NB4 (cell line): ENCODE data around the gene CTRB1.
"Not testable (repeated sequence)": the region's sequence is repeated elsewhere in the genome, so short reads cannot be mapped to it uniquely, and the experiment has no call there.

Source experiments
- DNase-seq: peaks from one replicate; pipeline ENCODE4 v3.0.0; 2010; ENCODE audit warnings: low read depth
- H3K4me3 ChIP-seq: one replicate; pipeline ENCODE4 v1.5.1; 2011; ENCODE audit warnings: mild to moderate bottlenecking, low read depth, low read length, moderate library complexity
- CTCF ChIP-seq: IDR thresholded peaks from one replicate; pipeline ENCODE4 v1.5.1; 2012; ENCODE audit warnings: low read depth, low read length
- MAX ChIP-seq: IDR thresholded peaks from 2 replicates; pipeline ENCODE4 v1.6.1; 2011; ENCODE audit warnings: low read depth, low read length
- MYC ChIP-seq: IDR thresholded peaks from 2 replicates; pipeline ENCODE4 v1.6.1; 2011; ENCODE audit warnings: low read depth, low read length
- POLR2A ChIP-seq: IDR thresholded peaks from 2 replicates; pipeline ENCODE4 v1.6.1; 2011; ENCODE audit warnings: mild to moderate bottlenecking; ENCODE audit not compliant: insufficient read length; ENCODE audit errors: extremely low read depth

CTRB1 gene

GRCh38 chr16:75265911-75266701 is 47.3 kb downstream of the CTRB1 start:
- TF ChIP-seq MAX, result no peak
- no peak for TF ChIP-seq CTCF
- TF ChIP-seq MYC, result no peak
- no peak overlapping the region for H3K4me3 ChIP-seq

GRCh38 chr16:75266738-75267630 is 48.2 kb downstream of the CTRB1 start:
- TF ChIP-seq MYC (no peak), MAX (no peak), POLR2A (no peak), CTCF (no peak)
- H3K4me3 ChIP-seq, result no peak overlapping the region
- DNase-seq, result no peak

More at GRCh38 chr16:75265911-75266701, 47.3 kb downstream of the CTRB1 start:
- DNase-seq, result no peak

- H3K4me3 ChIP-seq, result no peak overlapping the region
- no peak for DNase-seq
- TF ChIP-seq CTCF (no peak), POLR2A (no peak), MYC (no peak), MAX (no peak)
These were observed 49.0 kb downstream of the CTRB1 start for GRCh38 chr16:75267631-75268264.

GRCh38 chr16:75269358-75269757 is 50.6 kb downstream of the CTRB1 start:
- not testable (repeated sequence) for DNase-seq, H3K4me3 ChIP-seq

- H3K4me3 ChIP-seq, result no peak overlapping the region
- TF ChIP-seq MYC, result no peak
- TF ChIP-seq CTCF, result no peak
These were observed 52.8 kb downstream of the CTRB1 start for GRCh38 chr16:75271441-75272096.

GRCh38 chr16:75272097-75272551 is 53.3 kb downstream of the CTRB1 start:
- H3K4me3 ChIP-seq, result no peak overlapping the region
- peak; percentile 75 for DNase-seq
- TF ChIP-seq POLR2A (no peak), CTCF (no peak), MAX (no peak), MYC (no peak)

More at GRCh38 chr16:75271441-75272096, 52.8 kb downstream of the CTRB1 start:
- no peak for DNase-seq

GRCh38 chr16:75272629-75273028 is 53.8 kb downstream of the CTRB1 start:
- DNase-seq, H3K4me3 ChIP-seq: not testable (repeated sequence)
